GM12878 (cell line): ENCODE measurements around the gene DCBLD2. TPM values are rescaled to one million over a fixed set of nuclear protein-coding genes. Genes with fewer than 3 reads are reported as not detected.

Experiments
- ATAC-seq: fragments of 200-7000 bp; cut with Tn5 transposase; 3 replicates; pipeline ENCODE4 v1.9.1; 2020; ENCODE audit warnings: mild to moderate bottlenecking, moderate library complexity
- BruUV-seq: library from RNA; stranded (reverse); fragments of 400-500 nt; replicated peaks from 2 replicates; lab custom pipeline; 2021; lab: Mats Ljungman, UMichigan
- CTCF ChIA-PET: fragments of 300-600 bp; sonication (Branson Sonifier 250); formaldehyde crosslinking; extraction: SDS; loops from one replicate; lab custom pipeline; 2021; ENCODE audit warnings: inconsistent platforms; lab: Yijun Ruan, JAX
- POLR2A ChIA-PET: fragments of 350-600 bp; formaldehyde crosslinking; extraction: SDS; loops from one replicate; lab custom pipeline; 2021; ENCODE audit warnings: inconsistent platforms; lab: Charles Lee
- RAD21 ChIA-PET: fragments of 300-600 bp; sonication (Branson Sonifier 250); formaldehyde crosslinking; loops from one replicate; lab custom pipeline; 2023; ENCODE audit warnings: antibody characterized with exemption; ENCODE audit not compliant: unreplicated experiment; lab: Charles Lee
- SMC1A ChIA-PET: fragments of 300-600 bp; sonication (Branson Sonifier 250); formaldehyde crosslinking; loops from one replicate; lab custom pipeline; 2023; ENCODE audit not compliant: unreplicated experiment, uncharacterized antibody; lab: Charles Lee
- DNase-seq: peaks from one replicate; pipeline ENCODE4 v3.0.0-alpha.2; 2011; ENCODE audit warnings: low read depth, low spot score
- FAIRE-seq: peaks from 3 replicates; lab custom pipeline; 2011; peaks lifted over from hg19 to GRCh38; lab: Jason Lieb, UNC
- H2AFZ ChIP-seq: 2 replicates; pipeline ENCODE4 v1.6.0; 2011; ENCODE audit warnings: low read depth, low read length, control low read depth; ENCODE audit not compliant: control insufficient read depth
- H3K27ac ChIP-seq: 2 replicates; pipeline ENCODE4 v1.5.1; 2011; ENCODE audit warnings: control low read depth; ENCODE audit not compliant: control insufficient read depth, insufficient read depth
- H3K27me3 ChIP-seq, 2 experiments: replicated peaks in 1 of 2; 2 replicates each; pipeline versions ENCODE4 v1.6.0 to v1.6.1; 2011; ENCODE audit warnings: low read length in 1 of 2; ENCODE audit not compliant: control insufficient read depth in 2 of 2, insufficient read depth in 2 of 2
- H3K36me3 ChIP-seq, 2 experiments: 2 replicates each; pipeline ENCODE4 v1.5.1; 2011; ENCODE audit warnings: low read length in 1 of 2; ENCODE audit not compliant: control insufficient read depth in 2 of 2, insufficient read depth in 2 of 2
- H3K4me1 ChIP-seq: 2 replicates; pipeline ENCODE4 v1.6.1; 2011; ENCODE audit warnings: mild to moderate bottlenecking, low read length, moderate library complexity, mixed read lengths; ENCODE audit not compliant: control insufficient read depth, insufficient read depth
- H3K4me2 ChIP-seq: 2 replicates; pipeline ENCODE4 v1.6.0; 2011; ENCODE audit warnings: control low read depth; ENCODE audit not compliant: control insufficient read depth, insufficient read depth
- H3K4me3 ChIP-seq: fragments of 200-600 bp; sonication (generic); 2 replicates; pipeline ENCODE4 v1.5.1; 2016
- H3K79me2 ChIP-seq: 2 replicates; pipeline ENCODE4 v1.6.0; 2011; ENCODE audit warnings: low read length; ENCODE audit not compliant: control insufficient read depth, insufficient read depth
- H3K9ac ChIP-seq: 2 replicates; pipeline ENCODE4 v1.8.0; 2011; ENCODE audit warnings: low read length, control low read depth, mixed read lengths; ENCODE audit not compliant: control insufficient read depth, insufficient read depth
- H3K9me3 ChIP-seq: replicated peaks from 3 replicates; pipeline ENCODE4 v1.5.1; 2011; ENCODE audit warnings: mild to moderate bottlenecking, low read length; ENCODE audit not compliant: control insufficient read depth, insufficient read depth
- H4K20me1 ChIP-seq: 2 replicates; pipeline ENCODE4 v1.6.0; 2011; ENCODE audit not compliant: control insufficient read depth, insufficient read depth
- BMI1 ChIP-seq: fragments of 450-650 bp; IDR thresholded peaks from 2 replicates; pipeline ENCODE4 v1.6.1; 2016; ENCODE audit warnings: mild to moderate bottlenecking, moderate library complexity, borderline replicate concordance
- CBX5 ChIP-seq: sonication (generic); IDR thresholded peaks from 2 replicates; pipeline ENCODE4 v1.6.1; 2016; ENCODE audit warnings: low read depth, moderate library complexity, mild to moderate bottlenecking, inconsistent platforms
- CHD1 ChIP-seq: IDR thresholded peaks from 2 replicates; pipeline ENCODE4 v1.6.1; 2012; ENCODE audit warnings: low read depth, low read length, improper control_type of control experiment
- FOXM1 ChIP-seq: IDR thresholded peaks from 2 replicates; pipeline ENCODE4 v1.6.1; 2012; ENCODE audit warnings: low read depth, mild to moderate bottlenecking, inconsistent platforms, low read length, moderate library complexity
- MYC ChIP-seq: IDR thresholded peaks from 2 replicates; pipeline ENCODE4 v1.6.1; 2011; ENCODE audit warnings: mild to moderate bottlenecking, low read length, moderate library complexity, inconsistent platforms; ENCODE audit not compliant: insufficient read depth, insufficient replicate concordance, insufficient read length, severe bottlenecking
- NFYA ChIP-seq: IDR thresholded peaks from 2 replicates; pipeline ENCODE4 v1.6.1; 2011; ENCODE audit warnings: low read depth, mild to moderate bottlenecking, low read length, improper control_type of control experiment, borderline replicate concordance
- SMAD1 ChIP-seq: fragments of 450-650 bp; IDR thresholded peaks from 2 replicates; pipeline ENCODE4 v1.6.1; 2018; ENCODE audit warnings: mild to moderate bottlenecking, low read depth; ENCODE audit not compliant: partially characterized antibody
- TBL1XR1 ChIP-seq: IDR thresholded peaks from 2 replicates; pipeline ENCODE4 v1.6.1; 2012; ENCODE audit warnings: low read depth, low read length, improper control_type of control experiment
- ZNF687 ChIP-seq: fragments of 450-650 bp; IDR thresholded peaks from 2 replicates; pipeline ENCODE4 v1.6.1; 2017; ENCODE audit warnings: mild to moderate bottlenecking, moderate library complexity
- WGBS: methylation state at CpG from one replicate; pipeline ENCODE4 v1.1.6; 2016; ENCODE audit warnings: low lambda C conversion rate; ENCODE audit not compliant: insufficient replicate concordance, insufficient coverage; ENCODE audit errors: missing lambda C conversion rate; 5-methylcytosine and 5-hydroxymethylcytosine counted together
- in situ Hi-C: fragments of 300-500 bp; cut with MboI; formaldehyde crosslinking; loops from 9 replicates; pipeline ENCODE4 v1.14.3; 2018; ENCODE audit warnings: mixed read lengths
- intact Hi-C: fragments of 100-400 bp; cut with micrococcal nuclease; formaldehyde crosslinking; loops from one replicate; pipeline ENCODE4 v1.14.2; 2022; ENCODE audit not compliant: unreplicated experiment
- polyA plus RNA-seq, 11 experiments: library from polyadenylated mRNA; depleted of rRNA in 4 of 11; unstranded in 6 of 11; stranded (reverse) in 5 of 11; fragments of >200 nt; fragmentation: Nextera tagmentation in 4 of 11; fragmentation: Illumina TruSeq in 1 of 11; extraction: Ambion mirVana in 4 of 11; extraction: Trizol in 1 of 11; gene quantifications; 1 replicate in 1 of 11; 2 replicates in 10 of 11; pipeline versions ENCODE4 v1.2.1 to v1.2.3, GENCODE V29; 2011 to 2016; ENCODE audit warnings: inconsistent platforms in 2 of 11, missing spikeins in 2 of 11, low read depth in 1 of 11
- total RNA-seq, 4 experiments: library from RNA; depleted of rRNA in 3 of 4; stranded (reverse); fragments of >200 nt in 3 of 4; fragmentation: Illumina TruSeq in 1 of 4; extraction: Trizol in 1 of 4; gene quantifications; 2 replicates each; pipeline versions ENCODE4 v1.2.1 to v1.2.3, GENCODE V29; 2013 to 2021
- TF ChIP-seq, protein P1 (sequence below): fragments of 450-650 bp; formaldehyde crosslinking; IDR thresholded peaks from 2 replicates; pipeline ENCODE4 v1.5.0; 2022; ENCODE audit warnings: mild to moderate bottlenecking, missing genetic modification characterization
- TF ChIP-seq, protein P2 (sequence below): fragments of 450-650 bp; IDR thresholded peaks from 2 replicates; pipeline ENCODE4 v1.6.1; 2014; ENCODE audit warnings: mild to moderate bottlenecking

The DCBLD2 gene
- total and polyA plus RNA-seq, 10 of the 15 experiments (the other 5 are each of a cell fraction or from before 2014, with no cell fraction given), result 1.6 to 5.9 (median 4.7) TPM

- TF ChIP-seq, protein P1, sequence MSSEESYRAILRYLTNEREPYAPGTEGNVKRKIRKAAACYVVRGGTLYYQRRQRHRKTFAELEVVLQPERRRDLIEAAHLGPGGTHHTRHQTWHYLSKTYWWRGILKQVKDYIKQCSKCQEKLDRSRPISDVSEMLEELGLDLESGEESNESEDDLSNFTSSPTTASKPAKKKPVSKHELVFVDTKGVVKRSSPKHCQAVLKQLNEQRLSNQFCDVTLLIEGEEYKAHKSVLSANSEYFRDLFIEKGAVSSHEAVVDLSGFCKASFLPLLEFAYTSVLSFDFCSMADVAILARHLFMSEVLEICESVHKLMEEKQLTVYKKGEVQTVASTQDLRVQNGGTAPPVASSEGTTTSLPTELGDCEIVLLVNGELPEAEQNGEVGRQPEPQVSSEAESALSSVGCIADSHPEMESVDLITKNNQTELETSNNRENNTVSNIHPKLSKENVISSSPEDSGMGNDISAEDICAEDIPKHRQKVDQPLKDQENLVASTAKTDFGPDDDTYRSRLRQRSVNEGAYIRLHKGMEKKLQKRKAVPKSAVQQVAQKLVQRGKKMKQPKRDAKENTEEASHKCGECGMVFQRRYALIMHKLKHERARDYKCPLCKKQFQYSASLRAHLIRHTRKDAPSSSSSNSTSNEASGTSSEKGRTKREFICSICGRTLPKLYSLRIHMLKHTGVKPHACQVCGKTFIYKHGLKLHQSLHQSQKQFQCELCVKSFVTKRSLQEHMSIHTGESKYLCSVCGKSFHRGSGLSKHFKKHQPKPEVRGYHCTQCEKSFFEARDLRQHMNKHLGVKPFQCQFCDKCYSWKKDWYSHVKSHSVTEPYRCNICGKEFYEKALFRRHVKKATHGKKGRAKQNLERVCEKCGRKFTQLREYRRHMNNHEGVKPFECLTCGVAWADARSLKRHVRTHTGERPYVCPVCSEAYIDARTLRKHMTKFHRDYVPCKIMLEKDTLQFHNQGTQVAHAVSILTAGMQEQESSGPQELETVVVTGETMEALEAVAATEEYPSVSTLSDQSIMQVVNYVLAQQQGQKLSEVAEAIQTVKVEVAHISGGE, result no peak
- TF ChIP-seq TBL1XR1, result no peak
- TF ChIP-seq MYC, result no peak
Measured at GRCh38 chr3:98769448-98769847, 132.0 kb downstream of the DCBLD2 start (continued).

DNA sequence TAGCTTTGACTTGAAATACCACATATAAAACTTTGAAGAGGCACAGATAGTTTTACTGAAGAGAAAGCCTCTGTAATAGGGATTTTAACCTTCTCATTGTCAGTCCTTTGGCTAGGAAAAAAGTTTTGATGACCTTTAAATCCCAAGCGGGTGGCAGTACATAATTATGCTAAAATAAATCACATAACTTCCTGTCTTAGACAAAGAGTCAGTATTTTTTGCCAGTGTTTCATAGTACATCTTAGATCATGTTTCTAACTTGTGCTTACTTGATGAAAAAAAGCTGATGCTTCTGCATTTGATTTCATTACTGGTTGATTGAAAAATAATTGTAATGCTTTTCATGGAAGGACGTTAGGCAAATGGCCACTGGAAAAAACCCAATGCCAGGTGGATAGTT, 132.5 kb downstream of the DCBLD2 start:
- no peak overlapping the region for H3K27ac ChIP-seq
- CTCF ChIA-PET, result interaction anchor here (0.6 to 2.8 kb wide), 5 partner anchors 13 to 167 kb away, joined by 3 to 16 read pairs (median 4); no protein-coding TSS in a partner anchor
- in situ Hi-C loops (no loop called here), intact Hi-C loops (no loop called here)
- 19% methylated on average over 2 of the region's 2 CpGs for WGBS
- no peak for DNase-seq
- no peaks in the 10 kb centered on the region for H3K9me3 ChIP-seq
- H3K4me2 ChIP-seq, result no peak overlapping the region
- no peak overlapping the region for H3K4me3 ChIP-seq
- no TSS peak for BruUV-seq
- no peak for ATAC-seq
- FAIRE-seq, result no peak
- peaks cover 16% of the 10 kb centered on the region for H3K4me1 ChIP-seq
- no peak overlapping the region for H3K9ac ChIP-seq
- no peaks in the 10 kb centered on the region for H4K20me1 ChIP-seq
- POLR2A ChIA-PET, result interaction anchor here (1.2 kb wide), 2 partner anchors 15 to 37 kb away, joined by 3 to 5 read pairs; no protein-coding TSS in a partner anchor
- no peaks in the 10 kb centered on the region for H3K27me3 ChIP-seq
- TF ChIP-seq SMAD1 (no peak), FOXM1 (no peak), ZNF687 (no peak), BMI1 (no peak), NFYA (no peak), CHD1 (no peak), CBX5 (no peak)
- TF ChIP-seq, protein P2, sequence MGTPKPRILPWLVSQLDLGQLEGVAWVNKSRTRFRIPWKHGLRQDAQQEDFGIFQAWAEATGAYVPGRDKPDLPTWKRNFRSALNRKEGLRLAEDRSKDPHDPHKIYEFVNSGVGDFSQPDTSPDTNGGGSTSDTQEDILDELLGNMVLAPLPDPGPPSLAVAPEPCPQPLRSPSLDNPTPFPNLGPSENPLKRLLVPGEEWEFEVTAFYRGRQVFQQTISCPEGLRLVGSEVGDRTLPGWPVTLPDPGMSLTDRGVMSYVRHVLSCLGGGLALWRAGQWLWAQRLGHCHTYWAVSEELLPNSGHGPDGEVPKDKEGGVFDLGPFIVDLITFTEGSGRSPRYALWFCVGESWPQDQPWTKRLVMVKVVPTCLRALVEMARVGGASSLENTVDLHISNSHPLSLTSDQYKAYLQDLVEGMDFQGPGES, result no peak
- SMC1A ChIA-PET, result interaction anchor here (0.6 to 3.2 kb wide), 13 partner anchors 9 to 166 kb away, joined by 4 to 23 read pairs (median 13); no protein-coding TSS in a partner anchor
- no peaks in the 10 kb centered on the region for H3K36me3 ChIP-seq
- no peak overlapping the region for H2AFZ ChIP-seq
- no peaks in the 10 kb centered on the region; the same call in none of the 2 replicates for H3K79me2 ChIP-seq
- RAD21 ChIA-PET, result interaction anchor here (0.9 to 2.8 kb wide), 8 partner anchors 10 to 42 kb away, joined by 3 to 16 read pairs (median 6); no protein-coding TSS in a partner anchor
